ENCODE data around the gene FOCAD.
"Not testable (repeated sequence)": the region's sequence is repeated elsewhere in the genome, so short reads cannot be mapped to it uniquely, and the experiment has no call there.

FOCAD gene, protein sequence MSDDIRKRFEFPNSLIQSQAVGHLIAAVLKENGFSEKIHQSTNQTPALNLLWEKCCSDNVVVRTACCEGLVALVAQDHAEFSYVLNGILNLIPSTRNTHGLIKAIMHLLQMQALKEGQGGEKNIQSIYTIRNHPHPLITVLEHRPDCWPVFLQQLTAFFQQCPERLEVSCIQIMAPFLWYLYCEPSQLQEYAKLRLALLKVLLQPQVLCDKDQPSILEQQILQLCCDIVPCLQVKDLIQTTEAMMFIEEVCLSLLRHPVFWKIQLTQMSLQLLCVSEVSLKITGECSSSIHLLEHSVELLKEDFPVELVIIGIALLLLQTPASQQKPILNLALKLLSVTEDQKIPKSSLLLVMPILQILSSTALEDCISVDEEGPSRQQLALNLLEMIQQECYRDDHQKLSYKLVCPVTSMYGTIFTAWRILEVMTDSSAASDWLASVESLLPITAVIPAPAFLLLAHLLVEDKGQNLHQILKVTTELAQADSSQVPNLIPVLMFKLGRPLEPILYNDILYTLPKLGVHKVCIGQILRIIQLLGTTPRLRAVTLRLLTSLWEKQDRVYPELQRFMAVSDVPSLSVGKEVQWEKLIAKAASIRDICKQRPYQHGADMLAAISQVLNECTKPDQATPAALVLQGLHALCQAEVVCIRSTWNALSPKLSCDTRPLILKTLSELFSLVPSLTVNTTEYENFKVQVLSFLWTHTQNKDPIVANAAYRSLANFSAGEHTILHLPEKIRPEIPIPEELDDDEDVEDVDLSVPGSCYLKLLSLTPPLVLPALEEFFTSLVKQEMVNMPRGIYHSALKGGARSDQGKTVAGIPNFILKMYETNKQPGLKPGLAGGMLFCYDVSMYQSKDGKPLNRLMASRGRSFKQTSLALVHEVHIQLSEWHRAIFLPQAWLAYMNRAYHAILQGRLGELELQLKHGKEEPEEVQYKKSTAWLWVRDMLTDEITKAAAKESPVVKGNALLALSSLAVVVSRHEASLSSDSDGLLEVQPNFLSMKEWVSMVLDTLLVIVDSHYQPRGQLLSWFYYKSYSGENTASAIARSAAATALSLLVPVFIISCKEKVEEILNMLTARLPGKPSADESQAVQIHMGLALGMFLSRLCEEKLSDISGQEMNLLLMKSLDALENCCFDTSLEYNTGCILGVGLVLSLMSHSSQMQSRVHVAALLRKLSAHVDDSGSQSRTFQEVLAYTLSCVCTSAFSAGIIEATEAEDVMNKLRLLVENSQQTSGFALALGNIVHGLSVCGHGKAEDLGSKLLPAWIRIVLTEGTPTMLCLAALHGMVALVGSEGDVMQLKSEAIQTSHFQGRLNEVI (N-terminal part only)

DNA sequence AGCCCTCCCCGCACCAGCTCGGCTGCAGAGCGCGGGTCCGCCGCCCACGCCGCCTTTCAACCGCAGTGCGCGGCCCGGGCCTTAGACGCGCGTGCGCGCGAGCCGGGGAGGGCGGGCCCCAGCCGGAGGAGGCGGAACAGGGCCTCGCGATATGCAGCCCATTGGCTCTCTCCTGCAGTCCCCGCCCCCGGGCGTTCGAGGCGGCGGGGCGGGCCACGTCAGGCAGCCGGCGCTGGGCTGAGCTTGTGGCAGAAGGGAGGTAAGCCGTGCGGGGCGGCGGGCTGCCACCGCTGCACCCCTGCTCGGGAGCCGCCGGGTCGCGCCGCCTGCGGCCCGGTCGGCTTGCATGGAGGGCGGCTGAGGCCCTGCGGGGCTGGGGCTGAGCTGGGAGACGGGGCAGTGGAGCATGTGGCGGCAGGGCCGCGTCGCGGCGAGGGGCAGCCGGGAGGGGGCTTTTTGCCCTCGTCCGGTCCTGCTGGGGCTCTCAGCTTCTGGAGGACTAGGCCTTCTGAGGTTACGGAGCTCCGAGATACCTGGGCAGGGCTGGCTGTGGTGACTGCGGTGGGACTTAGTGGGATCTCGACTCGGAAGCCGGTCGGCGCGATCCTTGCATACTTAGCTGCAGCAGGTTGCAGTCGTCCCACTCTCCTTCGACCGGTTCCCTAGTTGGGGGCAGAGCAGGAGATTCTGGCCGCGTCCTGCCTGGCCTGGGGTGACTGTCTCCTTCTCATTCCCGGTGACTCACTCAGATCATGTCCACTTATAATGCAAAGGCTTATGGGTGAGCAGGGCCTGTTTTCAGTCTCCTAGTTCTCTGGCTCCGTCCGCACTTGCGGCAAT is at the start of gene FOCAD:
TSS of gene FOCAD (plus strand) at position 225 of the 840 bp plus-strand sequence. CDS start 31,095 bp downstream, outside the sequence.
- DNase-seq = peak; percentile 75

DNA sequence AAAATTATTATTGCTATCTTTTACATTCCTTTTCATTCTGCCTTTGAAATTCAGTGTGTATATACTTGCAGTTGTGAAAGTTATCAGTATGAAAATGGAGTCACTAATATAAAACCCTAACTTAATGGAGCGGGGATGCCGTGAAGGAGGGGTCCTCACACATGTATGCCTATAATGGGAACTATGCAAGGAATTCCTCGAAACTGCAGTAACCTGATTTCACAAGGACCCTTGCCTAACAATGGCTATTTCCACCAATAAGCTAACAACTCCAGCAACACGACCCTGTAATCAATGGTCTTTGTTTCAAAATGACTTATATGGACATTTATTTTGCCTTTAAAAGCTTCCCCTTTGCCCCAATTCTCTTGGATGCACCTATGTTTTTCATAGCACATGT is 49.2 kb upstream of the FOCAD start:
- DNase-seq = no peak

DNA sequence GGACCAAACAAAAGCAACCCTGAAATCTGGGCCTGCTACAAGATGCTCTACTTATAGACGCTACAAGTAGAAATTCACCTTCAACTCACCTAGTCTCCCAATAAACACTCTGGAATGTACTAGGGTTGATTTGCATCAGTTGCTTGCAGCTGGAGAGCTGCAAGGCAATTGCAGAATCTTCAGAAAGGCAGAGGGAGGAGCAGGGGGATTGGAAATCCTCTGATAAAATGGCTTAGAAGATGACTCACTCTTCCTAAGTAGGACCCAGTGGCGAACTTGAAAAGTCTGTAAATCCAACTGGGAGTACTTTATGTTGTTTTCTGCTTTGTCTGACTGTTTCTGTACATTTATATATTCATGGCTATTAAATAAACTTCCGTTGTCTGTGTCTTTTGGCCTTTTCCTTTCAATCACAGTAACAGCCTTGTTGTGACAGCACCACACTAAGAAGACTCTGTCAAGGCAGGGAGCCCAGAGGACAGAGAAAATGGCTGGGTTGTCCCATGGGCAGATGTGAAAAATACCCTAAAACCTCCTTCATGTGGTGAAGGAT is 47.1 kb upstream of the FOCAD start:
- DNase-seq = no peak

DNA sequence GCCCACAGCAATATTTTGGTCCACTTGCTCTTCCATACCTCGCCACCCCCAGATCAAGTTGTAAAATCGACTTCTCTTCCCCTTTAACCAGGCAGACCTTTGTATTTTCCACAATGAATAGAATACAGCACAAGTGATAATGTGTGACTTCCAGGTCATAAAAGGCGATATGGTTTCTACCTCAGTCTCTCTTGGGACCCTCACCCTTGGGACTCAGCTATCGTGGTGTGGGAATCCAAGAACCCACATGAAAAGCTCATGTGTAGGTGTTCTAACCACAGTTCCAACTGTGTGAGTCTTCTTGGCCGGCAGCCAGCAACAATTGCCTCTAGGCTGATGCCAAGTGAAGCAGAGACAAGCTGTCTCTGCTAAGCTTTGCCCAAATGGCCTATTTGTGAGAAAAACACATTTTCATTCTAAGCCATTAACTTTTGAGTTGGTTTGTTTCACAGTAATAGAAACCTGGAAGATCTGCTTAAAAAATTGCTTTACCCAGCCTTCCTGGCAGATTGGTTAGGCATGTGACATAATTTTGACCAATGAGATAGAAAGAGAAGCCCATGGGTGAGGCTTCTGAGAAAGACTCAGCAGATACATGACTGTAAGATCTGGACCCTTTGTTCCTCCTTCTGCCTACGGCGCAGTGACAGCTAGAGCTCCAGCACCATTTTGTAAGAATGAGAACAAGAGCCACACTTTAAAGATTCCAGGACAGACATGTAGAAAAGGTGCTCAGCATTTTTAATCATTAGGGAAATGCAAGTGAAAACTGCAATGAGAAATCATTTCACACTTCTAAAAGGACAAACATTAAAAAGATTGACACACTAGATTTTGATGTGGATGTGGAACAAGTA is 43.5 kb upstream of the FOCAD start:
- DNase-seq = no peak

DNA sequence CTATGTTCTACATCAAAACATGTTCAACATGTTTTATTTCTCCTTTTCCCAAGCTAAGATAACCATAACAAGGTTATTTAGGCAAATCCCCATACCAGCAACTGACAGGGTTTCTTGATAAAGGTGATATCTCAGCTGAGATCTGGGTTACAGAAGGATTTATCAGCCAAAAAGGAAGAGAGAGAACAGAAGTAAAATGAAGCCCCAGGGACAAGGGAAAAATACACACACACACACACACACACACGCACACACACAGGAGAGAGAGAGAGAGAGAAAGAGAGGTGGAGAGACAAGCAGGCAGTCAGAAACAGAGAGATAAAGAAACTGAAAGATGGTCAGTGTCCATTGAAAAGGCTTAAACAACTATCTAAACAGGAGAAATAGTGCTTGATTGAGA is 42.0 kb upstream of the FOCAD start:
- no peak for DNase-seq

DNA sequence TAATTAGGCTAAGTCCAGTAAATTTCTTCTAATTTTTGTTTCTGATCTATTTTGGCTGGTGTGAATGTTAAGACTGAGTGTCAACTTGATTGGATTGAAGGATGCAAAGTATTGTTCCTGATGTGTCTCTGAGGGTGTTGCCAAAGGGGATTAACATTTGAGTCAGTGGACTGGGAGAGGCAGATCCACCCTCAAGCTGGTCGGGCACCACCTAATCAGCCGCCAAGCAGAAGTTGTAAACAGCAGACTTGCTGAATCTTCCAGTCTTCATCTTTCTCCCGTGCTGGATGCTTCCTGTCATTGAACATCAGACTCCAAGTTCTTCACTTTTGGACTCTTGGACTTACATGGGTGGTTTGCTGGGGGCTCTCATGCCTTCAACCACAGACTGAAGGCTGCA is 40.4 kb upstream of the FOCAD start:
- no peak for DNase-seq

DNA sequence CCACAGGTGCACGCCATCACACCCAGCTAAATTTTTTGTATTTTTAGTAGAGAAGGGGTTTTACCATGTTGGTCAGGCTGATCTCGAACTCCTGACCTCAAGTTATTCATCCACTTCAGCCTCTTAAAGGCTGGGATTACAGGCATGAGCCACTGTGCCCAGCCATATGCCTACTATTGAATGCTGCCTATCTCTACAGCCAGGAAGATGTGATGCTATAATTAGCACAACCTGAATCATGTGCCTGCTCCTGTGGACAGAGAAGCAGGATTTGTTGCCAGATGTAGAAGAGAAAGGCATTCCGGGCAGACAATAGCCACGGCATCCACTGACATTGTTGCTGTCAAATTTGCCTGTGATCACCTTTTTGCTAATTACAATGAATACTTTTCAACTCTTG is 37.4 kb upstream of the FOCAD start:
- DNase-seq = no peak

DNA sequence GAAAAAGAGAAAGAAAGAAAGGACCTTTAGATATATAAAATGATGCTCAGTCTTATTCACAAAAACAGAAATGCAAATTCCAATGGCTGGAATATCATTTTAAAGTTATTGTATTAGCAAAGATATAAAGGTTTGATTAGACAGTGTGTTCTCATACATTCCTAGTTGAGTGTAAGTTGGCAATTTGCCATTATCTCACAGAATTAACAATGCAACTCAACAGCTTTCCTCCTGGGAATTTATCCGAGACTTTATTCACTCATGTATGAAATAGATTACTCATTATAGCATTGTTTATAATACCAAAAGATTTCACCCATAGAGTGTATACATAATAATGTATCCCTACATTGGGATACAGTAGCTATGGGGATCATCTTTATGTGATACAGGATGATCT is 34.7 kb upstream of the FOCAD start:
- no peak for DNase-seq

DNA sequence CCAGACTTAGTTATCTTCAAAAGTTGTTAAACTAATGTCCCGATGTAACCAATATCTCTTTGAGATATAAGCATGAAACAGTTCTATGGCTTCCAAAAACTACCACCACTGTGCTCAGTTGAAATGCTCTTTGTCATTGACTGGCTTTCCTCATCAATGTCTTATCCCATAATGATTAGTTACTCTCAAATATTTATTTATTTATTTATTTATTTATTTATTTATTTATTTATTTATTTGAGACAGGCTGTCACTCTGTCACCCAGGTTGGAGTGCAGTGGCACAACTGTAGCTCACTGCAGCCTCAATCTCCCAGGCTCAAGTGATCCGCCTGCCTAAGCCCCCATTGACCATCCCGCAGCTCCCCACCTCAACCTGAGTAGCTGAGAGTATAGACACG is 33.7 kb upstream of the FOCAD start:
- DNase-seq = no peak

DNA sequence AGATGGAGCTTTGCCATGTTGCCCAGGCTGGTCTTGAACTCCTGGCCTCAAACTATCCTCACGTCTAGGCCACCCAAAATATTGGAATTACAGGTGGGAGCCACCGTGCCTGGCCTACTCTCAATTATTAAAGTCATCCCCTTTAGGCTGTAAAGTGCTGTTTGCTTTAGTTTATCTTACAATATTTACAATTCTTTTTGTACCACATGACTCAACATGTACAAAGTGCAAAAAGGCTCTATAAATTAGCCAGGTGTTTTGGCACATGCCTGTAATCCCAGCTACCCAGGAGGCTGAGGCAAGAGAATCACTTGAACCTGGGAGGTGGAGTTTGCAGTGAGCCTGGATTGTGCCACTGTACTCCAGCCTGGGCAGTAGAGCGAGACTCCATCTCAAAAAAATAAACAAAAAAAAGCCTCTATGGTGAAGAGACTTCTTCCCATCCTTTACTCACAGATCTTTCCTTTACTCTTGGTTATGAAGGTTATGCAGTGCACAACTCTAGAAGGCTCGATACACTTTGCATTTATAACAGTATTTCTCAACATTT is 33.2 kb upstream of the FOCAD start:
- no peak for DNase-seq

DNA sequence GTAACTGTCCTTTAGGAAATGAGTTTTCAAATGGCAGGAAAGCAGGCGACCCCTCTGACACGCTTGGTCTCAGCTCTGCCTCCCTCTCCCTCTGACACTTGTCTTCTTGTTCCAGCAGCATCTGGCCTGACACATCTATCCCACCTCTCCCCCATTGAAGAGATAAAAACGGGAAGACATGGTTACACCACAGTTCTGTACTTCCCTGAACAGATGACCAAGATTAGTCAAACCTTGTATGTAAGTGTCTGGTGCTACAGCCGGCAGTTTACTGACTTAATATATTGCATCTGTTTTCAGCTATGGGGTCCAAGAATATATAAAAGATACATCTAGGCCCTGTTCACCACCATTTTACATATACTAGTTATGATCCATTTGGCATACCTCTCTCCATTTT is 32.1 kb upstream of the FOCAD start:
- no peak for DNase-seq

DNA sequence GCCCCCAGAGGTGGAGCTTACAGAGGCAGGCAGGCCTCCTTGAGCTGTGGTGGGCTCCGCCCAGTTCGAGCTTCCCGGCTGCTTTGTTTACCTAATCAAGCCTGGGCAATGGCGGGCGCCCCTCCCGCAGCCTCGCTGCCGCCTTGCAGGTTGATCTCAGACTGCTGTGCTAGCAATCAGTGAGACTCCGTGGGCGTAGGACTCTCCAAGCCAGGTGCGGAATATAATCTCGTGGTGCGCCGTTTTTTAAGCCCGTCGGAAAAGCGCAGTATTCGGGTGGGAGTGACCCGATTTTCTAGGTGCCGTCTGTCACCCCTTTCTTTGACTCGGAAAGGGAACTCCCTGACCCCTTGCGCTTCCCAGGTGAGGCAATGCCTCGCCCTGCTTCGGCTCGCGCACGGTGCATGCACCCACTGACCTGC is 25.8 kb upstream of the FOCAD start:
- not testable (repeated sequence) for DNase-seq

DNA sequence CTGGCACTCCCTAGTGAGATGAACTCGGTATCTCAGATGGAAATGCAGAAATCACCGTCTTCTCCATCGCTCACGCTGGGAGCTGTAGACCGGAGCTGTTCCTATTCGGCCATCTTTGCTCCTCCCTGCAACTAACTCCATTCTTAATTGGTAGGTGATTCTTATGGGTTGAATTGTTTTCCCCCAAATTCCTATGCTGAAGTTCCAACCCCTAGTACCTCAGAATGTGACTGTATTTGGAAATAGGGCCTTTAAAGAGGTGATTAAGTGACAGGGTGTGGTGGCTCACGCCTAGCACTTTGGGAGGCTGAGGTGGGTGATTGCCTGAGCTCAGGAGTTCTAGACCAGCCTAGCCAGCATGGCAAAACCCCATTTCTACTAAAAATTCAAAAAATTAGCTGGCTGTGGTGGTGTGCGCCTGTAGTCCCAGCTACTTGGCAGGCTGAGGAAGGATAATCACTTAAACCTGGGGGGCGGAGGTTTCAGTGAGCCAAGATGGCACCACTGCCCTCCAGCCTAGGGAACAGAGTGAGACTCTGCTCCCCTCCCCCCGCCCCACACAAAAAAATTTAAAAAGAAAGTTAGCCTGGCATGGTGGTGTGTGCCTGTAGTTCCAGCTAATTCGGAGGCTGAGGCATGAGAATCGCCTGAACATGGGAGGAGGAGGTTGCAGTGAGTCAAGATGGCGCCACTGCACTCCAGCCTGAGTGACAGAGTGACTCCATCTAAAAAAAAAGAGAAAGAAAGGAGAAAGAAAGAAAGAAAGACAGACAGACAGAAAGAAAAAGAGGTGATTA is 25.2 kb upstream of the FOCAD start:
- no peak for DNase-seq

DNA sequence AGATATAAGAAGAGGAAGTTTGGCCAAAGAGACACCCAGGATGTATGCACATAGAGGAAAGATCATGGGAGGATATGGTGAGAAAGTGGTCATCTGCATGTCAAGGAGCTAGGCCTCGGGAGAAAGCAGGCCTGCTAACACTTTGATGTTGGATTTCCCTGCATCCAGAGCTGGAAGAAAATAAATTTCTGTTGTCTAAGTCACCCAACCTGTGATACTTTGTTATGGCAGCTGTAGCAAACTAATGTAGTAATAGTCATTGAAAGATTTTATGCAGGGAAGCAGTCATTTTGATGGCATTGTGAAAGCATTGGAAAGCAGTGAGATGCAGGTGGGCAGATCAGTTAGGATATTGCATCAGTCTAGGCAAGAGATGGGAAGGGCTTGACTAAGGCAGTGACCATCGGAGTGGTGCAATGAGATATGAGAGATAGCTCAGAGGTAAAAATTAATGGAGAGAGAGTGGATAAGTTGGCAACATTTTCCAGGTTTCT is 24.5 kb upstream of the FOCAD start:
- no peak for DNase-seq

DNA sequence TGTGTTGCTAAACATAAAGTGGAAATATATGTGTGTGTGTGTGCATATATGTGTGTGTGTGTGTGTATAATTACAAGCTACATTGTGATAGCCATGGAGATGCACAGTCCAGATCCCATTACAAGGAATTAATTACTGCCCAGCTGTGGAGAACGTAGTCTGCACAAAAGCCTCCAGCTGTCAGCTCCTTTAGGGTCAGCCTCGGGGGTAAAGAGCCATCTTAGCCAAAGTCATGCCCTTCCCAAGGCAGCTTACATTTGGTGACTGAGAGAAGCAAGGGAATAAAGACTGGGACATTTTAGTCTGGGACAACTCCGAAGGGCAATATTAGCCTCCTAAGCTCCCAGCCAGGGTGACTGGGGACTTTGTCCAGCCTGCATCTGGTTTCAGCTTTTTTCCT is 21.9 kb upstream of the FOCAD start:
- no peak for DNase-seq

DNA sequence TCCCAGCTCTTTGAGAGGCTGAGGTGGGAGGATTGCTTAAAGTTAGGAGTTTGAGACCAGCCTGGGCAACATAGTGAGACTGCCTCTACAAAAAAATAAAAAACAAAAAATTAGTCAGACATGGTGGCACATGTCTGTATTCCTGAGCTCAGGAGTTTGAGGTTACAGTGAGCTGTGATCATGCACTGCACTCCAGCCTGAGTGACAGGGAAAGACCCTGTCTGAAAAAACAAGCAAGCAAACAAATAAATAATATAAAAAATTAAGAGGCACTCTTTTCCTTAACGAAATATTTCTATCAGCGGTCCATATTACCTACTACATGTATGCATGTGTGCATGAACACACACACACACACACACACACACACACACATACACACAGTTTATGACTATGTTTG is 20.9 kb upstream of the FOCAD start:
- no peak for DNase-seq

DNA sequence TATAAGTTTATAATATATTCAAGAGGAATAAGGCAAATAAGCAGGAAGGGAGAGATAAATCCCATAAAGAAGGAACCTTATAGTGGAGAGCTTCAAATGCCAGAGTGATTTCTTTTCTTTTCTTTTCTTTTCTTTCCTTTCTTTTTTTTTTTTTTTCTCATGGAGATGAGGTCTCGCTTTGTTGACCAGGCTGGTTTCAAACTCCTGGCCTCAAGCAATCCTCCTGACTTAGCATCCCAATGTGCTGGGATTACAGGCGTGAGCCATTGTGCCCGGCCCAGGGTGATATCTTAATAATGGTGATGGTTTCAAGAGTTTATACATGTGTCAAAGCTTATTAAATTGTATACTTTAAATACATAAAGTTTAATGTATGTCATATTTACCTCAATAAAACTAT is 19.6 kb upstream of the FOCAD start:
- DNase-seq = no peak

DNA sequence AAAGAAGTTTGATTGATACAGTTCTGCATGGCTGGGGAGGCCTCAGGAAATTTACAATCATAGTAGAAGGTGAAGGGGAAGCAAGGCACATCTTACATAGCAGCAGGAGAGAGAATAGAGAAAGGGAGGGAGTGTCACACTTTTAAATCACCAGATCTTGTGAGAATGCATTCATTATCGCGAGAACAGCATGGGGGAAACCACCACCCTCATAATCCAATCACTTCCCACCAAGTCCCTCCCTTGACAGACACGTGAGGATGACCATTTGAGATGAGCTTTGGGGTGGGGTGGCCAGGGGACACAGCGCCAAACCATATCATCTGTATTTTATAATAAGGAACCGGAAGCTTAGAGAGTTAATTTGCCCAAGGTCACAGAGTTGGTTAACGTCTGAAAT is 13.7 kb upstream of the FOCAD start:
- DNase-seq = no peak

DNA sequence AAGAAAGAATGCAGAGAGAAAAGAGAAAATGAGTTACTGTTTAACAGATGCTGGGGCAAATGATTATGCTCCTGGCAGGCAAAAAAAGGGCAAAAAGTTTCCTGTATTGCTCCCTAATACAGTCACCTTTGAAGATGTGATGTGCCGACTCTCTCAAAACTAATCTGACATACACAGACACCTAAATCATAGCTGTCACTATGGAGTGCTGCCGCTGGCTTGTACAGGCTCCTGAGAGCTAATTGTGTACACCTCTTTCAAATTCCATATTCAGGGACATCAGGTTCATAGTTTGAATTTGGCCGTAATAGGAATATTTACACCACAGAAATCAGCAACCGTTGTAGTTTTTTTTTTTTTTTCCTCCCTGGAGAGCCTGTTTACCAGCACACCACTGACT is 12.4 kb upstream of the FOCAD start:
- no peak for DNase-seq

DNA sequence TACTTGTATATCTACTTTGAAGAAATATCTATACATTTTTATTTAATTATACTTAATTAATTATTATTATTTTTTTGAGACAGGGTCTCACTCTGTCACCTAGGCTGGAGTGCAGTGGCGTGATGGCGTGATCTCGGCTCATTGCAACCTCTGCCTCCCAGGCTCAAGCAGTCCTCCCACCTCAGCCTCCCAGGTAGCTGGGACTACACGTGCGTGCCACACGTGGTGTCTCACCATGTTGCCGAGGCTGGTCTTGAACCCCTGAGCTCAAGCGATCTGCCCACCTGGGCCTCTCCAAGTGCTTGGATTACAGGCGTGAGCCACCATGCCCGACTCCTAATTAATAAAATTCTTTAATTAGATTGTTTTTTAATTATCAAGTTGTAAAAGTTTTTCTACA is 10.5 kb upstream of the FOCAD start:
- DNase-seq = not testable (repeated sequence)

Measured in NCI-H2081 treated with DMSO at 0.1 percent for 48 hours (cell line).